ENCODE data around the gene CKB. TPM values are rescaled to one million over a fixed set of nuclear protein-coding genes. Genes with fewer than 3 reads are reported as not detected.
"Not testable (repeated sequence)": the region's sequence is repeated elsewhere in the genome, so short reads cannot be mapped to it uniquely, and the experiment has no call there.

CKB gene
- total and polyA plus RNA-seq, 10 donors, result 8.0 to 28.4 (median 16.1) TPM

DNA sequence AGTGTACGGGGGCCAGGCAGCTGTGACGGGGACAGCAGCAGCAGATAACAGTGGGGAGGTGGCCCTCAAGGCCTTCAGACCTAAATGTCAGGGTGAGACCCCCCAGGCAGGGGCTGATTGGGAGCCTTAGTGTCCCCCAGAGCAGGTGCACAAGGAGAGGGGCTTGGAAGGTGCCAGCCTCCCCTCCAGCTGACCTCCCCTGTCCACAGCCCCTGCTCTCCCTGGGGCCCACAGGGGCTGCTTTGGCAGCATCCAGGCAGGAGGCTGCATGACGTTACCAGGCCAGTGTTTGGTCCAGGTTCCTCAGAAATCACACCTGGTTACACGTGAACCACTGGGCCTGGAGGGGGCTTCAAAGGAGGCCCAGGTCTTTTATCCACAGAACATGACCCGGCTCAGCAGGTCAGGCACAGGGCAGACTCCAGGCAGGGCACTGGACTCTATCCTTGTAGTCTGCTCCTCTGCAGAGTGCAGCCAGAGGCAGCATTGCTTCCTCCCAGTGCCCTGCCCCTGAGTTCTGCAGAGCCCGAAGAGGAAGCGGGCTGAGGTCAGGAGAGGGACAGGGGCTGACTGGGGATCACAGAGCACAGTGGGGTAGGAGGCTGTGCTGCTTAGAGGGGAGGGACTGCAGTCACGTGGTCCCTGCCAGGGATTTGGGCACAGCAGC lies 3.8 kb upstream of the CKB start:
- Histone ChIP-seq H3K9me3 (no peaks in the 10 kb centered on the region), H3K27me3 (replicated peaks in 1 of 7) (peaks cover 0 to 30% (median 18%) of the 10 kb centered on the region in 7 donors), H3K36me3 (peaks cover 0 to 12% (median 0%) of the 10 kb centered on the region in 6 donors), H3K4me3 (no peak overlapping the region), H3K27ac (peak overlapping the region in 3 of 8 donors; percentile 85 to 89 (median 88)), H3K4me1 (peaks cover 28 to 76% (median 67%) of the 10 kb centered on the region in 6 donors)
- intact Hi-C loops (cut with DNase I; ENCODE audit: low total_unique reads), result no loop called here
- no peak for DNase-seq
- WGBS, 5 donors, result 60 to 71% (median 68%) methylated on average over 5 to 8 of the region's 8 CpGs
- TF ChIP-seq POLR2A (IDR thresholded peaks at IDR 0.05) (no peak), POLR2AphosphoS5 (IDR thresholded peaks at IDR 0.05) (no peak)
- TF ChIP-seq, protein P1, sequence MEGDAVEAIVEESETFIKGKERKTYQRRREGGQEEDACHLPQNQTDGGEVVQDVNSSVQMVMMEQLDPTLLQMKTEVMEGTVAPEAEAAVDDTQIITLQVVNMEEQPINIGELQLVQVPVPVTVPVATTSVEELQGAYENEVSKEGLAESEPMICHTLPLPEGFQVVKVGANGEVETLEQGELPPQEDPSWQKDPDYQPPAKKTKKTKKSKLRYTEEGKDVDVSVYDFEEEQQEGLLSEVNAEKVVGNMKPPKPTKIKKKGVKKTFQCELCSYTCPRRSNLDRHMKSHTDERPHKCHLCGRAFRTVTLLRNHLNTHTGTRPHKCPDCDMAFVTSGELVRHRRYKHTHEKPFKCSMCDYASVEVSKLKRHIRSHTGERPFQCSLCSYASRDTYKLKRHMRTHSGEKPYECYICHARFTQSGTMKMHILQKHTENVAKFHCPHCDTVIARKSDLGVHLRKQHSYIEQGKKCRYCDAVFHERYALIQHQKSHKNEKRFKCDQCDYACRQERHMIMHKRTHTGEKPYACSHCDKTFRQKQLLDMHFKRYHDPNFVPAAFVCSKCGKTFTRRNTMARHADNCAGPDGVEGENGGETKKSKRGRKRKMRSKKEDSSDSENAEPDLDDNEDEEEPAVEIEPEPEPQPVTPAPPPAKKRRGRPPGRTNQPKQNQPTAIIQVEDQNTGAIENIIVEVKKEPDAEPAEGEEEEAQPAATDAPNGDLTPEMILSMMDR (IDR thresholded peaks at IDR 0.05 in 8 of 11, conservative IDR thresholded peaks at IDR 0.05 in 3 of 11), result no peak

DNA sequence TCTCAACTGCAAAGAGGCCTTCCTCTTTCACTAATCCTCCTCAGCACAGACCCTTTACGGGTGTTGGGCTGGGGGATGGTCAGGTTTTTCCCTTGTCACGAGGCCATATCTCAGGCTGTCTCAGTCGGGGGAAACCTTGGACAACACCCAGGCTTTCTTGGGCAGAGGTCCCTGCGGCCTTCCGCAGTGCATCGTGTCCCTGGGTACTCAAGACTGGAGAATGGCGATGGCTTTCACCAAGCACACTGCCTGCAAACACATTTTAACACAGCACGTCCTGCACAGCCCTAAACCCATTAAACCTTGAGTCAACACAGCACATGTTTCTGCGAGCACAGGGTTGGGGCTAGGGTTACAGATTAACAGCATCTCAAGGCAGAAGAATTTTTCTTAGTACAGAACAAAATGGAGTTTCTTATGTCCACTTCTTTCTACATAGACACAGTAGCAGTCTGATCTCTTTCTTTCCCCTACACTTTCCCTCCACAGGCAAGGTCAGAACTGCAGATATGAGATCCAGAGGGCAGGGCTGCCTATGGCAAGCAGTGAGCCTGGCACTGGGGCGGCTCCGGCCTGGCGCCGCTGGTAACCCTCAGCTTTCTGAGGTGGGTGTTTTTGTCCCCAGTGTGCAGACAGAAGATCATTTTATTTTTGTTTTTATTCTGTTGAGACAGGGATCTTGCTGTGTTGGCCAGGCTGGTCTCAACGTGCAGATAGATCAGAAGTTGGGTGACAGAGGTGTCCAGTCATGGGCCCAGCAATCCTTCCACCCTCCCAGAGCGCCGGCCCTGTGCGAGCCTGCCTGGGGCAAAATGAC lies 3.0 kb upstream of the CKB start:
- H3K27ac ChIP-seq, result not testable (repeated sequence)

DNA sequence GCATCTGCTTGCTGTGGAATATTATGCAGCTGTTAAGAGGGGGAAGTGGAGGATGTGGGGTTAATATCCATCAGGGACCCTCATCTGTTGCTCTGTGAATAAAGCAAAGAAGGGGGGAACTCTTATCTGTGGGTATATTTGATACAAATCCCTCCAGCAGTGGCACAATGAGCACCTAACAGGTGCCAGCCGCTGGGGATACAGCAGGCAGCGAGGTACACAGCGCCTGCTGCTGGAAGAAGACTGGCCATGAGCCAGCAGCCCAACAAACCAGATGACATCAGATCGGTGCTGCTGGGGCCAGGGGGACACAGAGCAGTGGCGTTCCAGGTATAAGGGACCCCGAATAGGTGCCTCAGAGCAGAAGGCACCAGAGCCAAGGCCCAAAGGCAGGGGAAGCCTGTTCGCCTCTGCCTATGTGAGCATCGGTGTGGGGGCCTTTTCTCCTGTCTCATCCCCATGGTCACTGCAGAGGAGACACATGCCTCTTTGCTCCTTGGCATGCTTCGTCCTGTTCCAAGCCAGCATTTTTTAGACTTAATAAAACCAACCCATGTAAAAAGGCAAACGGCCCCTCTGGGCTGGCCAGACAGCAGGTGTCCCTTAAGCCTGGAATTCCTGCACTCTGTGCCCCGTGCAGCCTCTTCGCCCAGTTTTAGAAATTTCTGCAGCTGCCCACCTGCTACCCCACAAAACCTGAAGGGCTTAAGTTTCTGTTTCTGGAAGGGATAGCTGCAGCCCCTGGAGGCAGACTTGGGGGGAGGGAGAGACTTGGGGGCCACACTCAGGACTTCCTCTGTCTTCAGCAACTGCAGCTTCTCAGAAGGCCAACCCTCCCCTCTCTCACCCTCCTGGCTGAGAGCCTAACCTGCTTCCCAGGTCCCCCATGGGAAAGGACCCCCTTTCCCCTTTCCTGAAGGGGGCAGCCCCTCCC lies 1.6 kb upstream of the CKB start:
- peak; percentile 68 for DNase-seq
- no peak for TF ChIP-seq POLR2A (IDR thresholded peaks at IDR 0.05)
- TF ChIP-seq, protein P1 (IDR thresholded peaks at IDR 0.05 in 8 of 11, conservative IDR thresholded peaks at IDR 0.05 in 3 of 11), result no peak
- no peak for TF ChIP-seq POLR2AphosphoS5 (IDR thresholded peaks at IDR 0.05)
- Histone ChIP-seq H3K36me3 (no peaks in the 10 kb centered on the region), H3K27ac (no peak overlapping the region), H3K4me1 (peaks cover 31 to 76% (median 68%) of the 10 kb centered on the region in 6 donors), H3K9me3 (no peaks in the 10 kb centered on the region), H3K4me3 (no peak overlapping the region), H3K27me3 (replicated peaks in 1 of 7) (peaks cover 0 to 51% (median 24%) of the 10 kb centered on the region in 7 donors)
- intact Hi-C loops (cut with DNase I; ENCODE audit: low total_unique reads), result no loop called here
- 76 to 87% (median 84%) methylated on average over 12 of the region's 12 CpGs for WGBS, 5 donors

More for the DNA sequence above, 3.0 kb upstream of the CKB start:
- Histone ChIP-seq H3K4me1 (peaks cover 31 to 76% (median 68%) of the 10 kb centered on the region in 6 donors), H3K27me3 (replicated peaks in 1 of 7) (peaks cover 0 to 37% (median 24%) of the 10 kb centered on the region in 7 donors)
- H3K9me3 ChIP-seq; H3K36me3 ChIP-seq; H3K4me3 ChIP-seq; intact Hi-C loops (cut with DNase I; ENCODE audit: low total_unique reads); DNase-seq: not testable (repeated sequence)
- WGBS, 5 donors, result 75 to 84% (median 80%) methylated on average over 17 of the region's 17 CpGs

DNA sequence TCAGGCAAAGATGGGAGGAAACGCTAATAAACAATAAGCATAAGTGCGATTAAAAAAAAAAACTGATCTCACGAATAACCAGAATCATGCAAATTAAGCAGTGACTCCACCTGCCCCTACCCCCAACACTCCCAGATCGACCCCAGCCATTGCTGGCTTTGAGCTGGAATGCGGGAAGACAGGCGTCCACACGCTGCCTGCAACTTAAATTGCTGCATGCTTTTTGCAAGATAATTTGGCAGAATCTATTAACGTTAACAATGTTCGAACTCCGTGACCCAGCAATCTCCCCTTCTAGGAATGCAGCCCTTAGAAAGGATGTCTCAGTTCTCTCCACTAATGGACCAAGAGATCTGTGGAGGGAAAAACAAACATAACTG lies 935 bp upstream of the CKB start:
- no peak overlapping the region for H3K4me3 ChIP-seq
- DNase-seq, result no peak
- peaks cover 0 to 55% (median 24%) of the 10 kb centered on the region in 7 donors for H3K27me3 ChIP-seq (replicated peaks in 1 of 7)
- H3K9me3 ChIP-seq, result no peaks in the 10 kb centered on the region
- H3K36me3 ChIP-seq, result no peaks in the 10 kb centered on the region
- 53 to 65% (median 59%) methylated on average over 10 of the region's 10 CpGs for WGBS, 5 donors
- TF ChIP-seq POLR2A (IDR thresholded peaks at IDR 0.05) (no peak), POLR2AphosphoS5 (IDR thresholded peaks at IDR 0.05) (no peak)
- TF ChIP-seq, protein P1 (IDR thresholded peaks at IDR 0.05 in 8 of 11, conservative IDR thresholded peaks at IDR 0.05 in 3 of 11), result no peak
- intact Hi-C loops (cut with DNase I; ENCODE audit: low total_unique reads), result no loop called here
- no peak overlapping the region for H3K27ac ChIP-seq
- peaks cover 38 to 78% (median 73%) of the 10 kb centered on the region in 6 donors for H3K4me1 ChIP-seq
